H9 (cell line): ENCODE data around the gene CFAP43. TPM values are rescaled to one million over a fixed set of nuclear protein-coding genes. Genes with fewer than 3 reads are reported as not detected.
"Not testable (repeated sequence)": the region's sequence is repeated elsewhere in the genome, so short reads cannot be mapped to it uniquely, and the experiment has no call there.

Experiments used
- DNase-seq: peaks from one replicate; pipeline ENCODE4 v3.0.0-alpha.2; 2017
- H2AFZ ChIP-seq: one replicate; pipeline ENCODE4 v1.6.1; 2013; ENCODE audit warnings: mild to moderate bottlenecking, low read length, control low read depth, moderate library complexity
- H2AK5ac ChIP-seq: 2 replicates; pipeline ENCODE4 v1.6.1; 2013; ENCODE audit warnings: low read length, control low read depth, mixed read lengths; ENCODE audit not compliant: insufficient read length
- H2BK120ac ChIP-seq: one replicate; pipeline ENCODE4 v1.6.1; 2013; ENCODE audit warnings: low read depth, mild to moderate bottlenecking, low read length, control low read depth, inconsistent platforms; ENCODE audit not compliant: poor library complexity, severe bottlenecking
- H2BK12ac ChIP-seq: 2 replicates; pipeline ENCODE4 v1.6.1; 2013; ENCODE audit warnings: low read length, control low read depth, mixed read lengths, low read depth; ENCODE audit not compliant: insufficient read length
- H2BK15ac ChIP-seq: 2 replicates; pipeline ENCODE4 v1.6.1; 2013; ENCODE audit warnings: low read depth, low read length, control low read depth
- H2BK20ac ChIP-seq: one replicate; pipeline ENCODE4 v1.6.1; 2013; ENCODE audit warnings: low read depth, mild to moderate bottlenecking, low read length, control low read depth, inconsistent platforms; ENCODE audit not compliant: poor library complexity, severe bottlenecking
- H2BK5ac ChIP-seq: 2 replicates; pipeline ENCODE4 v1.6.1; 2013; ENCODE audit warnings: low read length, control low read depth, mixed read lengths; ENCODE audit not compliant: insufficient read length
- H3K14ac ChIP-seq: 2 replicates; pipeline ENCODE4 v1.6.1; 2013; ENCODE audit warnings: low read length, control low read depth; ENCODE audit not compliant: insufficient read depth
- H3K18ac ChIP-seq: 2 replicates; pipeline ENCODE4 v1.6.1; 2013; ENCODE audit warnings: low read depth, mild to moderate bottlenecking, mixed read lengths, low read length, control low read depth; ENCODE audit not compliant: insufficient read length
- H3K23ac ChIP-seq: 2 replicates; pipeline ENCODE4 v1.6.1; 2013; ENCODE audit warnings: low read length, control low read depth, mixed read lengths, low read depth; ENCODE audit not compliant: insufficient read length
- H3K23me2 ChIP-seq: 2 replicates; pipeline ENCODE4 v1.6.1; 2013; ENCODE audit warnings: low read depth, mild to moderate bottlenecking, mixed read lengths, low read length, control low read depth; ENCODE audit not compliant: insufficient read length, poor library complexity, severe bottlenecking
- H3K27ac ChIP-seq: 2 replicates; pipeline ENCODE4 v1.5.1; 2013; ENCODE audit warnings: low read length, control low read depth, mixed read lengths, low read depth; ENCODE audit not compliant: insufficient read length
- H3K27me3 ChIP-seq: 2 replicates; pipeline ENCODE4 v1.6.1; 2013; ENCODE audit warnings: low read length, control low read depth, inconsistent platforms; ENCODE audit not compliant: insufficient read depth
- H3K4ac ChIP-seq: 2 replicates; pipeline ENCODE4 v1.6.1; 2013; ENCODE audit warnings: low read depth, mild to moderate bottlenecking, control low read depth, inconsistent platforms, low read length, moderate library complexity
- H3K4me1 ChIP-seq: 2 replicates; pipeline ENCODE4 v1.6.1; 2013; ENCODE audit warnings: low read length, control low read depth, inconsistent platforms; ENCODE audit not compliant: insufficient read depth
- H3K4me2 ChIP-seq: 2 replicates; pipeline ENCODE4 v1.6.1; 2013; ENCODE audit warnings: low read length, control low read depth, mixed read lengths; ENCODE audit not compliant: insufficient read length, insufficient read depth
- H3K56ac ChIP-seq: 2 replicates; pipeline ENCODE4 v1.6.1; 2013; ENCODE audit warnings: low read depth, mild to moderate bottlenecking, mixed read lengths, low read length, control low read depth; ENCODE audit not compliant: insufficient read length
- H3K79me1 ChIP-seq: 2 replicates; pipeline ENCODE4 v1.6.1; 2013; ENCODE audit warnings: low read depth, mild to moderate bottlenecking, moderate library complexity, low read length, control low read depth, inconsistent platforms; ENCODE audit not compliant: insufficient read depth, poor library complexity, severe bottlenecking
- H3K79me2 ChIP-seq: 2 replicates; pipeline ENCODE4 v1.6.1; 2013; ENCODE audit warnings: low read length, control low read depth, inconsistent platforms; ENCODE audit not compliant: insufficient read depth
- H3K9ac ChIP-seq: 2 replicates; pipeline ENCODE4 v1.6.1; 2013; ENCODE audit warnings: low read length, control low read depth, mixed read lengths; ENCODE audit not compliant: insufficient read length; ENCODE audit errors: extremely low read depth
- H3K9me3 ChIP-seq: one replicate; pipeline ENCODE4 v1.6.1; 2013; ENCODE audit warnings: low read depth, low read length, inconsistent platforms; ENCODE audit not compliant: control insufficient read depth
- H3T11ph ChIP-seq: one replicate; pipeline ENCODE4 v1.6.1; 2013; ENCODE audit warnings: mild to moderate bottlenecking, low read length, control low read depth, inconsistent platforms
- H4K20me1 ChIP-seq: one replicate; pipeline ENCODE4 v1.6.1; 2013; ENCODE audit not compliant: control insufficient read depth, insufficient read length, insufficient read depth
- H4K5ac ChIP-seq: 2 replicates; pipeline ENCODE4 v1.6.1; 2013; ENCODE audit warnings: low read depth, mild to moderate bottlenecking, mixed read lengths, low read length, control low read depth; ENCODE audit not compliant: insufficient read length
- H4K8ac ChIP-seq: replicated peaks from 2 replicates; pipeline ENCODE4 v1.6.1; 2013; ENCODE audit warnings: low read length, control low read depth, mixed read lengths, low read depth; ENCODE audit not compliant: insufficient read length
- H4K91ac ChIP-seq: 2 replicates; pipeline ENCODE4 v1.6.1; 2013; ENCODE audit warnings: low read depth, mild to moderate bottlenecking, moderate library complexity, mixed read lengths, low read length, control low read depth; ENCODE audit not compliant: insufficient read length
- H3K27ac Mint-ChIP-seq, 3 experiments: 2 replicates in 2 of 3; 3 replicates in 1 of 3; pipeline ENCODE4 v1.8.0; 2020 to 2021; ENCODE audit warnings: mixed read lengths in 3 of 3, mild to moderate bottlenecking in 1 of 3, moderate library complexity in 1 of 3
- H3K27me3 Mint-ChIP-seq: 2 replicates; pipeline ENCODE4 v1.8.0; 2021; ENCODE audit warnings: low read depth, mild to moderate bottlenecking, moderate library complexity, mixed read lengths
- H3K36me3 Mint-ChIP-seq, 3 experiments: 2 replicates in 2 of 3; 3 replicates in 1 of 3; pipeline ENCODE4 v1.8.0; 2020 to 2021; ENCODE audit warnings: low read depth in 3 of 3, mixed read lengths in 3 of 3; ENCODE audit not compliant: insufficient read depth in 1 of 3
- H3K4me1 Mint-ChIP-seq, 2 experiments: 2 replicates each; pipeline ENCODE4 v1.8.0; 2020; ENCODE audit warnings: mixed read lengths in 2 of 2
- H3K4me3 Mint-ChIP-seq, 2 experiments: 2 replicates in 1 of 2; 3 replicates in 1 of 2; pipeline ENCODE4 v1.8.0; 2020 to 2021; ENCODE audit warnings: mild to moderate bottlenecking in 2 of 2, mixed read lengths in 2 of 2, moderate library complexity in 1 of 2
- H3K9me3 Mint-ChIP-seq, 2 experiments: 2 replicates in 1 of 2; 3 replicates in 1 of 2; pipeline ENCODE4 v1.8.0; 2020; ENCODE audit warnings: mild to moderate bottlenecking in 2 of 2, mixed read lengths in 2 of 2, moderate library complexity in 1 of 2
- WGBS: extraction: QIAGEN DNeasy Blood & Tissue Kit; methylation state at CpG from one replicate; pipeline ENCODE4 v1.1.7; 2013; ENCODE audit warnings: missing lambda C conversion rate, low lambda C conversion rate, mixed read lengths; ENCODE audit not compliant: insufficient read length; ENCODE audit errors: extremely low coverage; 5-methylcytosine and 5-hydroxymethylcytosine counted together
- total RNA-seq: library from RNA; stranded (reverse); gene quantifications from 2 replicates; pipeline ENCODE4 v1.2.1, GENCODE V29; 2021
- TF ChIP-seq, protein P1 (sequence below): fragments of 200-600 bp; sonication (generic); conservative IDR thresholded peaks from 3 replicates; pipeline ENCODE4 v1.8.0; 2021; ENCODE audit warnings: antibody characterized with exemption, mild to moderate bottlenecking

CFAP43 gene
- total RNA-seq, 1 experiment from 2014 or later = 0.26 TPM

DNA sequence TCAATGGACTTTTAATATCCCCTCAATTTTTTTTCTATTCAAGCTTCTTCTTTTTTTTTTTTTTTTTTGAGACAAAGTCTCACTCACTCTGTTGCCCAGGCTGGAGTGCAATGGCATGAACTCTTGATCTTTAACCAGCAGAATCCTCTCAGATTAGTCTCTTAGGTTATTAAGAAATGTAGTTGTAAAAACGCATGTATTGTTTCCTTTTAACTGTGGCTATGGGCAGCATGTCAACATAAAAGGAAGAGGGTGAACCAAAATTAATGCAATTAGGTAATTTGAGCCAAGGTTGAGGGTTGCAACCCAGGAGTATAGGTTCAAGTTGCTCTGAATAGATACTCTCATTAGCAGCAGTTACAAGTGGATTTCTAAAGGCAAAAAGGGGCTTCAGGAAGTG is 18.2 kb upstream of the CFAP43 start:
- peaks cover 16% of the 10 kb centered on the region for H3K27me3 Mint-ChIP-seq
- no peak overlapping the region for H2BK5ac ChIP-seq
- no peak overlapping the region for H3K4me2 ChIP-seq
- H2BK120ac ChIP-seq = no peak overlapping the region
- no peak overlapping the region for H3K4me3 Mint-ChIP-seq
- H3K9me3 Mint-ChIP-seq = peaks cover 0 to 12% of the 10 kb centered on the region in 2 experiments; a peak in 3 of 5 replicates
- no peak overlapping the region for H3K18ac ChIP-seq
- peaks cover 40 to 44% of the 10 kb centered on the region in 2 experiments for H3K4me1 Mint-ChIP-seq
- H3K14ac ChIP-seq = no peak overlapping the region
- H3K27ac Mint-ChIP-seq = no peak overlapping the region
- TF ChIP-seq, protein P1, sequence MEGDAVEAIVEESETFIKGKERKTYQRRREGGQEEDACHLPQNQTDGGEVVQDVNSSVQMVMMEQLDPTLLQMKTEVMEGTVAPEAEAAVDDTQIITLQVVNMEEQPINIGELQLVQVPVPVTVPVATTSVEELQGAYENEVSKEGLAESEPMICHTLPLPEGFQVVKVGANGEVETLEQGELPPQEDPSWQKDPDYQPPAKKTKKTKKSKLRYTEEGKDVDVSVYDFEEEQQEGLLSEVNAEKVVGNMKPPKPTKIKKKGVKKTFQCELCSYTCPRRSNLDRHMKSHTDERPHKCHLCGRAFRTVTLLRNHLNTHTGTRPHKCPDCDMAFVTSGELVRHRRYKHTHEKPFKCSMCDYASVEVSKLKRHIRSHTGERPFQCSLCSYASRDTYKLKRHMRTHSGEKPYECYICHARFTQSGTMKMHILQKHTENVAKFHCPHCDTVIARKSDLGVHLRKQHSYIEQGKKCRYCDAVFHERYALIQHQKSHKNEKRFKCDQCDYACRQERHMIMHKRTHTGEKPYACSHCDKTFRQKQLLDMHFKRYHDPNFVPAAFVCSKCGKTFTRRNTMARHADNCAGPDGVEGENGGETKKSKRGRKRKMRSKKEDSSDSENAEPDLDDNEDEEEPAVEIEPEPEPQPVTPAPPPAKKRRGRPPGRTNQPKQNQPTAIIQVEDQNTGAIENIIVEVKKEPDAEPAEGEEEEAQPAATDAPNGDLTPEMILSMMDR = no peak
- no peaks in the 10 kb centered on the region for H3K9me3 ChIP-seq
- H4K20me1 ChIP-seq = no peaks in the 10 kb centered on the region
- H4K8ac ChIP-seq = no peak overlapping the region
- WGBS = no CpG with 5 or more reads among the region's 1 CpG
- H3K27ac ChIP-seq = no peak overlapping the region
- H2BK20ac ChIP-seq = no peak overlapping the region
- no peaks in the 10 kb centered on the region; the same call in 1 of the 2 replicates for H3K27me3 ChIP-seq
- peaks cover 9% of the 10 kb centered on the region for H3K23me2 ChIP-seq
- no peak overlapping the region for H2AFZ ChIP-seq
- H3T11ph ChIP-seq = no peak overlapping the region
- H3K9ac ChIP-seq = no peak overlapping the region
- H2AK5ac ChIP-seq = no peak overlapping the region
- DNase-seq = no peak
- H3K79me1 ChIP-seq = no peaks in the 10 kb centered on the region
- H2BK15ac ChIP-seq = no peak overlapping the region
- no peak overlapping the region for H4K5ac ChIP-seq
- no peaks in the 10 kb centered on the region for H3K79me2 ChIP-seq
- H4K91ac ChIP-seq = no peak overlapping the region
- no peak overlapping the region for H3K23ac ChIP-seq
- H3K4me1 ChIP-seq = peaks cover 8% of the 10 kb centered on the region; the same call in 1 of the 2 replicates
- no peak overlapping the region for H3K4ac ChIP-seq
- H3K36me3 Mint-ChIP-seq = peaks cover 0 to 4% (median 3%) of the 10 kb centered on the region in 3 experiments; a peak in 2 of 7 replicates
- H3K56ac ChIP-seq = no peak overlapping the region
- no peak overlapping the region for H2BK12ac ChIP-seq

DNA sequence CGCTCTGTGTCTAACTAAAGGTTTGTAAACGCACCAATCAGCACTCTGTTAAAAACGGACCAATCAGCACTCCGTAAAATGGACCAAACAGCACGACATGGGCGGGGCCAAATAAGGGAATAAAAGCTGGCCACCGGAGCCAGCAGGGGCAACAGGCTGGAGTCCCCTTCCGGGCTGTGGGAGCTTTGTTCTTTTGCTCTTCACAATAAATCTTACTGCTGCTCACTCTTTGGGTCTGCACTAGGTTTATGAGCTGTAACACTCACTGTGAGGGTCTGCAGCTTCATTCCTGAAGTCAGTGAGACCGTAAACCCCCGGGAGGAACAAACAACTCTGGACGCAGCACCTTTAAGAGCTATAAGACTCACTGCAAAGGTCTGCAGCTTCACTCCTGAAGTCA is 16.8 kb upstream of the CFAP43 start:
- H3K79me1 ChIP-seq, H3K9me3 ChIP-seq, H3K23ac ChIP-seq, H3K14ac ChIP-seq, H3K4me2 ChIP-seq, H3K36me3 Mint-ChIP-seq, H2BK5ac ChIP-seq, H4K8ac ChIP-seq, H3K18ac ChIP-seq, H2BK15ac ChIP-seq, DNase-seq, H2BK12ac ChIP-seq, H3T11ph ChIP-seq, H4K91ac ChIP-seq, H3K4ac ChIP-seq, H3K79me2 ChIP-seq, H4K20me1 ChIP-seq, H3K4me3 Mint-ChIP-seq, H3K27ac ChIP-seq, H3K56ac ChIP-seq, H2AK5ac ChIP-seq, H3K4me1 ChIP-seq, H3K23me2 ChIP-seq, H2BK120ac ChIP-seq, H2BK20ac ChIP-seq, H3K9ac ChIP-seq, H3K27ac Mint-ChIP-seq, H2AFZ ChIP-seq, H3K27me3 ChIP-seq, H4K5ac ChIP-seq: not testable (repeated sequence)
- no CpG with 5 or more reads among the region's 11 CpGs for WGBS
- Mint-ChIP-seq H3K9me3 (peaks cover 0 to 12% of the 10 kb centered on the region in 2 experiments; a peak in 3 of 5 replicates), H3K27me3 (peaks cover 13% of the 10 kb centered on the region), H3K4me1 (peaks cover 34 to 38% of the 10 kb centered on the region in 2 experiments)
